Stomach (tissue), 4 donors: ENCODE results near the gene RNU6-9.

ENCODE experiments used
- CTCF ChIP-seq, 7 experiments: fragments of 450-650 bp in 4 of 7; fragments of 200-600 bp in 3 of 7; sonication (generic) in 3 of 7; IDR thresholded peaks; one replicate each; pipeline ENCODE4 v1.5.1; 2016 to 2019; ENCODE audit warnings: antibody characterized with exemption in 7 of 7, control low read depth in 2 of 7, mild to moderate bottlenecking in 1 of 7
- POLR2A ChIP-seq, 4 donors: fragments of 450-650 bp; IDR thresholded peaks; one replicate each; pipeline ENCODE4 v1.6.1; 2016; ENCODE audit warnings: antibody characterized with exemption in 4 of 4, control low read depth in 2 of 4, mild to moderate bottlenecking in 1 of 4, moderate library complexity in 1 of 4
- POLR2AphosphoS5 ChIP-seq, 3 donors: sonication (generic); formaldehyde crosslinking; IDR thresholded peaks; one replicate each; pipeline ENCODE4 v1.6.1; 2016; ENCODE audit warnings: antibody characterized with exemption in 3 of 3

- TF ChIP-seq CTCF (IDR thresholded peaks at IDR 0.05) (no peak), POLR2AphosphoS5 (IDR thresholded peaks at IDR 0.05) (no peak), POLR2A (IDR thresholded peaks at IDR 0.05) (no peak)
These were observed 33.5 kb downstream of the RNU6-9 start for GRCh38 chr19:926589-927350.
